ENCODE measurements around the gene SHROOM1. TPM values are rescaled to one million over a fixed set of nuclear protein-coding genes. Genes with fewer than 3 reads are reported as not detected.

Gene SHROOM1
- total and polyA plus RNA-seq, 9 donors = 3.8 to 22.4 (median 8.5) TPM

- TF ChIP-seq POLR2A (IDR thresholded peaks at IDR 0.05) (no peak), EP300 (IDR thresholded peaks at IDR 0.05) (no peak), CTCF (IDR thresholded peaks at IDR 0.05) (no peak)
Measured at GRCh38 chr5:132816554-132816953, 13.9 kb downstream of the SHROOM1 start.

GRCh38 chr5:132816083-132816482 lies 14.4 kb downstream of the SHROOM1 start:
- intact Hi-C loops (cut with DNase I) = loop anchor here in 1 of 4 donors (10.0 kb wide), 1 partner anchor 81 kb away; the partner anchor contains the start of gene KIF3A
- no peak overlapping the region for H3K4me3 ChIP-seq
- no peaks in the 10 kb centered on the region for H3K4me1 ChIP-seq (ENCODE audit: insufficient read depth)
- H3K27me3 ChIP-seq = no peaks in the 10 kb centered on the region
- peaks cover 0 to 4% of the 10 kb centered on the region in 2 donors for H3K9me3 ChIP-seq
- TF ChIP-seq POLR2A (IDR thresholded peaks at IDR 0.05) (no peak), EP300 (IDR thresholded peaks at IDR 0.05) (no peak), CTCF (IDR thresholded peaks at IDR 0.05) (no peak)
- 77 to 83% (median 79%) methylated on average over 2 of the region's 2 CpGs for WGBS, 3 donors
- H3K27ac ChIP-seq = no peak overlapping the region
- no peak for DNase-seq
- H3K36me3 ChIP-seq = no peaks in the 10 kb centered on the region

More at GRCh38 chr5:132816554-132816953, 13.9 kb downstream of the SHROOM1 start:
- H3K9me3 ChIP-seq = peaks cover 0 to 4% of the 10 kb centered on the region in 2 donors
- intact Hi-C loops (cut with DNase I) = loop anchor here in 1 of 4 donors (10.0 kb wide), 1 partner anchor 82 kb away; the partner anchor contains the start of gene KIF3A
- DNase-seq = no peak
- H3K36me3 ChIP-seq = no peaks in the 10 kb centered on the region
- H3K27ac ChIP-seq = no peak overlapping the region
- no peaks in the 10 kb centered on the region for H3K27me3 ChIP-seq
- H3K4me1 ChIP-seq (ENCODE audit: insufficient read depth) = no peaks in the 10 kb centered on the region
- H3K4me3 ChIP-seq = no peak overlapping the region

GRCh38 chr5:132815454-132815853 lies 15.0 kb downstream of the SHROOM1 start:
- peaks cover 0 to 4% of the 10 kb centered on the region in 2 donors for H3K9me3 ChIP-seq
- no peak overlapping the region for H3K4me3 ChIP-seq
- no peaks in the 10 kb centered on the region for H3K27me3 ChIP-seq
- intact Hi-C loops (cut with DNase I) = loop anchor here in 1 of 4 donors (10.0 kb wide), 1 partner anchor 81 kb away; the partner anchor contains the start of gene KIF3A
- no peaks in the 10 kb centered on the region for H3K4me1 ChIP-seq (ENCODE audit: insufficient read depth)
- DNase-seq = no peak
- WGBS, 3 donors = 90 to 98% (median 94%) methylated on average over 1 of the region's 1 CpG
- no peak overlapping the region for H3K27ac ChIP-seq
- no peaks in the 10 kb centered on the region for H3K36me3 ChIP-seq
- no peak for TF ChIP-seq EP300 (IDR thresholded peaks at IDR 0.05)

- Histone ChIP-seq H3K36me3 (no peaks in the 10 kb centered on the region), H3K27ac (no peak overlapping the region), H3K4me1 (ENCODE audit: insufficient read depth) (no peaks in the 10 kb centered on the region), H3K4me3 (no peak overlapping the region), H3K9me3 (peaks cover 0 to 4% of the 10 kb centered on the region in 2 donors), H3K27me3 (no peaks in the 10 kb centered on the region)
- no peak for DNase-seq
- TF ChIP-seq EP300 (IDR thresholded peaks at IDR 0.05) = no peak
- no peak for TF ChIP-seq POLR2A (IDR thresholded peaks at IDR 0.05)
- no peak for TF ChIP-seq CTCF (IDR thresholded peaks at IDR 0.05)
- WGBS, 3 donors = 54 to 83% (median 62%) methylated on average over 42 to 81 of the region's 81 CpGs
- intact Hi-C loops (cut with DNase I) = loop anchor here in 1 of 4 donors (10.0 kb wide), 1 partner anchor 80 kb away; the partner anchor contains the start of gene KIF3A
Measured at GRCh38 chr5:132814503-132815294, 15.7 kb downstream of the SHROOM1 start.

Data from ovary (tissue), 9 donors.